ENCODE results near the gene ULK4.
"Not testable (repeated sequence)": the region's sequence is repeated elsewhere in the genome, so short reads cannot be mapped to it uniquely, and the experiment has no call there.

The ULK4 gene

GRCh38 chr3:41872157-41872556, 89.7 kb downstream of the ULK4 start:
- DNase-seq (ENCODE audit: low read depth) = no peak

GRCh38 chr3:41867533-41867932, 94.4 kb downstream of the ULK4 start:
- DNase-seq (ENCODE audit: low read depth) = no peak

- DNase-seq (ENCODE audit: low read depth) = no peak
Measured at GRCh38 chr3:41866298-41866697, 95.6 kb downstream of the ULK4 start.

- DNase-seq (ENCODE audit: low read depth) = no peak
Measured at GRCh38 chr3:41863024-41863423, 98.9 kb downstream of the ULK4 start.

GRCh38 chr3:41860489-41860888, 101.4 kb downstream of the ULK4 start:
- DNase-seq (ENCODE audit: low read depth) = not testable (repeated sequence)

- DNase-seq (ENCODE audit: low read depth) = no peak
Measured at GRCh38 chr3:41854956-41855355, 106.9 kb downstream of the ULK4 start.

GRCh38 chr3:41853540-41854196, 108.2 kb downstream of the ULK4 start:
- DNase-seq (ENCODE audit: low read depth) = no peak

GRCh38 chr3:41848753-41849574, 112.9 kb downstream of the ULK4 start:
- no peak for DNase-seq (ENCODE audit: low read depth)

- no peak for DNase-seq (ENCODE audit: low read depth)
Measured at GRCh38 chr3:41847679-41848078, 114.2 kb downstream of the ULK4 start.

GRCh38 chr3:41846850-41847249, 115.1 kb downstream of the ULK4 start:
- DNase-seq (ENCODE audit: low read depth) = no peak

- DNase-seq (ENCODE audit: low read depth) = no peak
Measured at GRCh38 chr3:41845826-41846225, 116.1 kb downstream of the ULK4 start.

GRCh38 chr3:41844256-41844655, 117.6 kb downstream of the ULK4 start:
- DNase-seq (ENCODE audit: low read depth) = not testable (repeated sequence)

- not testable (repeated sequence) for DNase-seq (ENCODE audit: low read depth)
Measured at GRCh38 chr3:41840936-41841668, 120.8 kb downstream of the ULK4 start.

- no peak for DNase-seq (ENCODE audit: low read depth)
Measured at GRCh38 chr3:41836360-41837134, 125.4 kb downstream of the ULK4 start.

GRCh38 chr3:41833628-41834027, 128.3 kb downstream of the ULK4 start:
- DNase-seq (ENCODE audit: low read depth) = no peak

- DNase-seq (ENCODE audit: low read depth) = no peak
Measured at GRCh38 chr3:41819236-41819635, 142.7 kb downstream of the ULK4 start.

- no peak for DNase-seq (ENCODE audit: low read depth)
Measured at GRCh38 chr3:41808618-41809017, 153.3 kb downstream of the ULK4 start.

- no peak for DNase-seq (ENCODE audit: low read depth)
Measured at GRCh38 chr3:41808152-41808551, 153.8 kb downstream of the ULK4 start.

- no peak for DNase-seq (ENCODE audit: low read depth)
Measured at GRCh38 chr3:41794748-41795589, 166.9 kb downstream of the ULK4 start.

- DNase-seq (ENCODE audit: low read depth) = no peak
Measured at GRCh38 chr3:41792806-41793205, 169.1 kb downstream of the ULK4 start.

- no peak for DNase-seq (ENCODE audit: low read depth)
Measured at GRCh38 chr3:41769106-41769505, 192.8 kb downstream of the ULK4 start.

Measured in HS-27A (cell line).